GM12891 (cell line): Measurements from ENCODE around the gene EGFL8.

Source experiments
- PAX5 ChIP-seq: IDR thresholded peaks from 2 replicates; pipeline ENCODE4 v1.6.1; 2011; ENCODE audit warnings: low read length, moderate library complexity, mild to moderate bottlenecking; ENCODE audit not compliant: insufficient read depth, severe bottlenecking
- POLR2A ChIP-seq: IDR thresholded peaks from 2 replicates; pipeline ENCODE4 v1.6.1; 2011; ENCODE audit warnings: low read depth, low read length, control low read depth
- POLR2AphosphoS5 ChIP-seq: IDR thresholded peaks from 2 replicates; pipeline ENCODE4 v1.6.1; 2011; ENCODE audit warnings: low read depth, low read length, control low read depth
- POU2F2 ChIP-seq: IDR thresholded peaks from 2 replicates; pipeline ENCODE4 v1.6.1; 2011; ENCODE audit warnings: low read depth, mild to moderate bottlenecking, control low read depth, low read length, moderate library complexity
- SPI1 ChIP-seq: IDR thresholded peaks from 2 replicates; pipeline ENCODE4 v1.6.1; 2011; ENCODE audit warnings: low read depth, low read length, control low read depth
- TAF1 ChIP-seq: IDR thresholded peaks from 2 replicates; pipeline ENCODE4 v1.6.1; 2011; ENCODE audit warnings: low read depth, low read length, control low read depth

- TF ChIP-seq SPI1 (no peak), POLR2AphosphoS5 (no peak), POLR2A (no peak), TAF1 (no peak), POU2F2 (no peak), PAX5 (no peak)
Observed at GRCh38 chr6:32123681-32124080, 40.7 kb upstream of the EGFL8 start.
